HepG2 (cell line): ENCODE results near the gene BTBD7. TPM values are rescaled to one million over a fixed set of nuclear protein-coding genes. Genes with fewer than 3 reads are reported as not detected.

Experiments used
- ATAC-seq: fragments of 200-7000 bp; cut with Tn5 transposase; 3 replicates; pipeline ENCODE4 v1.9.1; 2020; ENCODE audit warnings: mild to moderate bottlenecking, moderate library complexity
- BruUV-seq: library from RNA; stranded (reverse); fragments of 400-500 nt; replicated peaks from 2 replicates; lab custom pipeline; 2021; lab: Mats Ljungman, UMichigan
- CTCF ChIA-PET: fragments of 300-600 bp; formaldehyde crosslinking; extraction: SDS; loops from one replicate; lab custom pipeline; 2021; ENCODE audit warnings: low total read pairs, inconsistent platforms, low intra/inter-chr PET ratio; lab: Yijun Ruan, JAX
- POLR2A ChIA-PET: fragments of 350-600 bp; sonication (Branson Sonifier 250); formaldehyde crosslinking; loops from one replicate; lab custom pipeline; 2020; ENCODE audit warnings: antibody characterized with exemption, inconsistent platforms; lab: Yijun Ruan, JAX
- DNase-seq: peaks from one replicate; pipeline ENCODE4 v3.0.0-alpha.2; 2015; ENCODE audit warnings: low spot score
- FAIRE-seq: peaks from 3 replicates; lab custom pipeline; 2011; peaks lifted over from hg19 to GRCh38; lab: Jason Lieb, UNC
- H2AFZ ChIP-seq: one replicate; pipeline ENCODE4 v1.6.1; 2011; ENCODE audit warnings: low read length, inconsistent platforms
- H3K27ac ChIP-seq: fragments of 300-600 bp; 3 replicates; pipeline ENCODE4 v1.8.0; 2011; ENCODE audit warnings: mixed run types, mild to moderate bottlenecking, mixed read lengths, low read length, inconsistent platforms; ENCODE audit not compliant: insufficient read depth; ENCODE audit errors: extremely low read length
- H3K27me3 ChIP-seq, 2 experiments: fragments of 200-600 bp in 1 of 2; 2 replicates in 1 of 2; 3 replicates in 1 of 2; pipeline versions ENCODE4 v1.6.0 to v1.8.0; 2011; ENCODE audit warnings: low read length in 2 of 2, mild to moderate bottlenecking in 2 of 2, moderate library complexity in 2 of 2, inconsistent platforms in 1 of 2; ENCODE audit not compliant: insufficient read depth in 2 of 2, control insufficient read depth in 1 of 2
- H3K36me3 ChIP-seq, 2 experiments: fragments of 200-600 bp in 1 of 2; replicated peaks in 1 of 2; 2 replicates in 1 of 2; 3 replicates in 1 of 2; pipeline versions ENCODE4 v1.5.1 to v1.8.0; 2011; ENCODE audit warnings: low read length in 2 of 2, inconsistent platforms in 1 of 2; ENCODE audit not compliant: insufficient read depth in 2 of 2, control insufficient read depth in 1 of 2
- H3K4me1 ChIP-seq: 2 replicates; pipeline ENCODE4 v1.5.1; 2012; ENCODE audit warnings: low read length, inconsistent platforms; ENCODE audit not compliant: insufficient read depth
- H3K4me2 ChIP-seq: 2 replicates; pipeline ENCODE4 v1.6.0; 2011; ENCODE audit warnings: low read depth, low read length, inconsistent platforms
- H3K4me3 ChIP-seq, 3 experiments: fragments of 200-600 bp in 1 of 3; sonication (generic), shearing (Covaris generic) in 1 of 3; replicated peaks in 1 of 3; 2 replicates each; pipeline ENCODE4 v1.5.1; 2011 to 2016; ENCODE audit warnings: low read length in 3 of 3, inconsistent platforms in 2 of 3, low read depth in 2 of 3, mild to moderate bottlenecking in 2 of 3, control low read depth in 1 of 3, mixed read lengths in 1 of 3; ENCODE audit not compliant: insufficient read depth in 1 of 3
- H3K79me2 ChIP-seq: one replicate; pipeline ENCODE4 v1.6.1; 2011; ENCODE audit warnings: low read length, inconsistent platforms; ENCODE audit not compliant: insufficient read depth
- H3K9ac ChIP-seq: 2 replicates; pipeline ENCODE4 v1.6.0; 2011; ENCODE audit warnings: mild to moderate bottlenecking, low read depth, low read length, inconsistent platforms; ENCODE audit not compliant: insufficient read depth
- H3K9me3 ChIP-seq: 2 replicates; pipeline ENCODE4 v1.5.1; 2012; ENCODE audit warnings: mild to moderate bottlenecking, low read length
- H4K20me1 ChIP-seq: 2 replicates; pipeline ENCODE4 v1.6.0; 2011; ENCODE audit warnings: inconsistent platforms, mild to moderate bottlenecking, low read length, moderate library complexity; ENCODE audit not compliant: insufficient read depth
- HDAC1 ChIP-seq: sonication (generic); formaldehyde crosslinking; IDR thresholded peaks from 2 replicates; pipeline ENCODE4 v1.5.1; 2020; ENCODE audit warnings: mild to moderate bottlenecking, missing genetic modification reagents
- KAT8 ChIP-seq: IDR thresholded peaks from 2 replicates; pipeline ENCODE4 v1.6.1; 2016; ENCODE audit warnings: missing genetic modification reagents, missing compliant biosample characterization
- MED8 ChIP-seq: sonication (generic); formaldehyde crosslinking; IDR thresholded peaks from 2 replicates; pipeline ENCODE4 v1.8.1; 2023; ENCODE audit warnings: mild to moderate bottlenecking, missing genetic modification reagents; ENCODE audit not compliant: insufficient replicate concordance
- POLR2A ChIP-seq, 2 experiments: IDR thresholded peaks; 2 replicates each; pipeline ENCODE4 v1.6.1; 2011; ENCODE audit warnings: low read depth in 2 of 2, low read length in 2 of 2, mild to moderate bottlenecking in 1 of 2, moderate library complexity in 1 of 2; ENCODE audit not compliant: insufficient read depth in 1 of 2
- SIN3A ChIP-seq: IDR thresholded peaks from 2 replicates; pipeline ENCODE4 v1.6.1; 2011; ENCODE audit warnings: low read depth, mild to moderate bottlenecking, control low read depth, low read length, borderline replicate concordance
- ZNF136 ChIP-seq: sonication (generic); formaldehyde crosslinking; IDR thresholded peaks from 2 replicates; pipeline ENCODE4 v1.8.1; 2022; ENCODE audit warnings: low read depth, mild to moderate bottlenecking, moderate library complexity, missing genetic modification reagents
- ZNF557 ChIP-seq: sonication (generic); formaldehyde crosslinking; IDR thresholded peaks from 2 replicates; pipeline ENCODE4 v1.4.0; 2020; ENCODE audit warnings: missing genetic modification reagents
- ZNF816 ChIP-seq: sonication (generic); formaldehyde crosslinking; IDR thresholded peaks from 2 replicates; pipeline ENCODE4 v1.8.0; 2022; ENCODE audit warnings: missing genetic modification reagents, mild to moderate bottlenecking, borderline replicate concordance
- WGBS: methylation state at CpG from one replicate; pipeline ENCODE4 v1.1.6; 2017; ENCODE audit warnings: low lambda C conversion rate; 5-methylcytosine and 5-hydroxymethylcytosine counted together
- in situ Hi-C: cut with HindIII; loops from 2 replicates; pipeline ENCODE4 v1.10.0; 2017; ENCODE audit warnings: low pct_unique_long_range_greater_than_20kb; ENCODE audit not compliant: extremely low pct_ligation_motif_present
- intact Hi-C: fragments of 100-400 bp; cut with micrococcal nuclease; formaldehyde crosslinking; loops from one replicate; pipeline ENCODE4 v1.10.0; 2022; ENCODE audit not compliant: unreplicated experiment
- polyA plus RNA-seq, 8 experiments: library from polyadenylated mRNA; depleted of rRNA in 3 of 8; stranded (reverse) in 7 of 8; unstranded in 1 of 8; fragments of >200 nt; fragmentation: Illumina TruSeq in 4 of 8; extraction: Trizol in 4 of 8; gene quantifications; 2 replicates each; pipeline versions ENCODE4 v1.2.1 to v1.2.3, GENCODE V29; 2011 to 2016; ENCODE audit warnings: low read depth in 4 of 8, missing spikeins in 1 of 8, mixed read lengths in 1 of 8; ENCODE audit not compliant: insufficient read depth in 1 of 8
- total RNA-seq, 5 experiments: library from RNA; depleted of rRNA; stranded (reverse); fragments of >200 nt; fragmentation: Illumina TruSeq; extraction: Trizol; gene quantifications; 2 replicates each; pipeline ENCODE4 v1.2.3, GENCODE V29; 2016; ENCODE audit warnings: low read depth in 1 of 5
- TF ChIP-seq, protein P1 (sequence below): sonication (generic); formaldehyde crosslinking; IDR thresholded peaks from 2 replicates; pipeline ENCODE4 v1.5.0; 2020; ENCODE audit warnings: mild to moderate bottlenecking, missing genetic modification reagents, borderline replicate concordance
- TF ChIP-seq, protein P2 (sequence below): sonication (generic); formaldehyde crosslinking; IDR thresholded peaks from 2 replicates; pipeline ENCODE4 v1.4.0; 2020; ENCODE audit warnings: missing genetic modification reagents, borderline replicate concordance
- TF ChIP-seq, protein P3 (sequence below): sonication (generic); formaldehyde crosslinking; IDR thresholded peaks from 2 replicates; pipeline ENCODE4 v1.4.0; 2020; ENCODE audit warnings: missing genetic modification reagents

Gene BTBD7
- total and polyA plus RNA-seq, 2 of the 13 experiments (the other 11 are each of a cell fraction or from before 2014, with no cell fraction given): 11.6 to 15.2 TPM

DNA sequence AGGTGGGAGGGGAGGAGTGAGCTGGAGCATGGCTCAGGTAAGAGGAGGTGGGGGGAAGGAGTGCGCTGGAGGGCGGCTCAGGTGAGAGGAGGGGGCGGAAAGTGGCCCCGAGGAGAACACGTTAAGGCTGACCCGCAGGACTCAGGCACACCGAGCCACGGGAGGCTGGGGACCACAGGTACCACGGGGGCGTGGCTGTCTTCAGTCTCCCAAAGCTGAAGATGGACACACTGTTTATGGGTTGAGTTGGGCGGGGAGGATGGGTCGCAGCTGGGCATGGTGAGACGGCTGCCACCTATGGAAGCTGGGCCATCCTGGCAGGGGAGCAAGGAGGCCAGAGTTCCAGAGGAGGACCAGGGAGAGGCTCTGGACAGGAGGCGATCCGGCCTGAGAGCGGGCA lies 102.3 kb downstream of the BTBD7 start:
- ATAC-seq: no peak
- H3K9ac ChIP-seq: no peak overlapping the region
- POLR2A ChIA-PET: no interaction called here

More for the DNA sequence above, 102.3 kb downstream of the BTBD7 start:
- Histone ChIP-seq H2AFZ (no peak overlapping the region), H3K27ac (no peak overlapping the region), H3K4me1 (peaks cover 14% of the 10 kb centered on the region; the same call in 1 of the 2 replicates), H3K36me3 (peaks cover 5 to 9% of the 10 kb centered on the region in 2 experiments), H4K20me1 (no peaks in the 10 kb centered on the region)
- intact Hi-C loops: no loop called here
- CTCF ChIA-PET: no interaction called here
- TF ChIP-seq, protein P1, sequence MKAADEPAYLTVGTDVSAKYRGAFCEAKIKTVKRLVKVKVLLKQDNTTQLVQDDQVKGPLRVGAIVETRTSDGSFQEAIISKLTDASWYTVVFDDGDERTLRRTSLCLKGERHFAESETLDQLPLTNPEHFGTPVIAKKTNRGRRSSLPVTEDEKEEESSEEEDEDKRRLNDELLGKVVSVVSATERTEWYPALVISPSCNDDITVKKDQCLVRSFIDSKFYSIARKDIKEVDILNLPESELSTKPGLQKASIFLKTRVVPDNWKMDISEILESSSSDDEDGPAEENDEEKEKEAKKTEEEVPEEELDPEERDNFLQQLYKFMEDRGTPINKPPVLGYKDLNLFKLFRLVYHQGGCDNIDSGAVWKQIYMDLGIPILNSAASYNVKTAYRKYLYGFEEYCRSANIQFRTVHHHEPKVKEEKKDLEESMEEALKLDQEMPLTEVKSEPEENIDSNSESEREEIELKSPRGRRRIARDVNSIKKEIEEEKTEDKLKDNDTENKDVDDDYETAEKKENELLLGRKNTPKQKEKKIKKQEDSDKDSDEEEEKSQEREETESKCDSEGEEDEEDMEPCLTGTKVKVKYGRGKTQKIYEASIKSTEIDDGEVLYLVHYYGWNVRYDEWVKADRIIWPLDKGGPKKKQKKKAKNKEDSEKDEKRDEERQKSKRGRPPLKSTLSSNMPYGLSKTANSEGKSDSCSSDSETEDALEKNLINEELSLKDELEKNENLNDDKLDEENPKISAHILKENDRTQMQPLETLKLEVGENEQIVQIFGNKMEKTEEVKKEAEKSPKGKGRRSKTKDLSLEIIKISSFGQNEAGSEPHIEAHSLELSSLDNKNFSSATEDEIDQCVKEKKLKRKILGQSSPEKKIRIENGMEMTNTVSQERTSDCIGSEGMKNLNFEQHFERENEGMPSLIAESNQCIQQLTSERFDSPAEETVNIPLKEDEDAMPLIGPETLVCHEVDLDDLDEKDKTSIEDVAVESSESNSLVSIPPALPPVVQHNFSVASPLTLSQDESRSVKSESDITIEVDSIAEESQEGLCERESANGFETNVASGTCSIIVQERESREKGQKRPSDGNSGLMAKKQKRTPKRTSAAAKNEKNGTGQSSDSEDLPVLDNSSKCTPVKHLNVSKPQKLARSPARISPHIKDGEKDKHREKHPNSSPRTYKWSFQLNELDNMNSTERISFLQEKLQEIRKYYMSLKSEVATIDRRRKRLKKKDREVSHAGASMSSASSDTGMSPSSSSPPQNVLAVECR (CRISPR knock-in tag): no peak
- TF ChIP-seq ZNF557 (no peak), ZNF816 (CRISPR knock-in tag) (no peak), SIN3A (no peak), HDAC1 (CRISPR knock-in tag) (no peak), KAT8 (no peak), MED8 (CRISPR knock-in tag) (no peak), POLR2A (IDR thresholded peaks at IDR 0.05; ENCODE audit: insufficient read depth in 1 of 2, low read depth in 2 of 2, low read length in 2 of 2) (no peak), ZNF136 (no peak)
- TF ChIP-seq, protein P2, sequence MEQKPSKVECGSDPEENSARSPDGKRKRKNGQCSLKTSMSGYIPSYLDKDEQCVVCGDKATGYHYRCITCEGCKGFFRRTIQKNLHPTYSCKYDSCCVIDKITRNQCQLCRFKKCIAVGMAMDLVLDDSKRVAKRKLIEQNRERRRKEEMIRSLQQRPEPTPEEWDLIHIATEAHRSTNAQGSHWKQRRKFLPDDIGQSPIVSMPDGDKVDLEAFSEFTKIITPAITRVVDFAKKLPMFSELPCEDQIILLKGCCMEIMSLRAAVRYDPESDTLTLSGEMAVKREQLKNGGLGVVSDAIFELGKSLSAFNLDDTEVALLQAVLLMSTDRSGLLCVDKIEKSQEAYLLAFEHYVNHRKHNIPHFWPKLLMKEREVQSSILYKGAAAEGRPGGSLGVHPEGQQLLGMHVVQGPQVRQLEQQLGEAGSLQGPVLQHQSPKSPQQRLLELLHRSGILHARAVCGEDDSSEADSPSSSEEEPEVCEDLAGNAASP (CRISPR knock-in tag): no peak
- TF ChIP-seq, protein P3, sequence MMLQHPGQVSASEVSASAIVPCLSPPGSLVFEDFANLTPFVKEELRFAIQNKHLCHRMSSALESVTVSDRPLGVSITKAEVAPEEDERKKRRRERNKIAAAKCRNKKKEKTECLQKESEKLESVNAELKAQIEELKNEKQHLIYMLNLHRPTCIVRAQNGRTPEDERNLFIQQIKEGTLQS (CRISPR knock-in tag): no peak
- TF ChIP-seq, all 625 proteins: peak for 0
- DNase-seq (no peak), FAIRE-seq (no peak)
- H3K4me2 ChIP-seq: no peak overlapping the region
- no peaks in the 10 kb centered on the region for H3K27me3 ChIP-seq
- 93% methylated on average over 12 of the region's 16 CpGs for WGBS
- no TSS peak for BruUV-seq
- no peaks in the 10 kb centered on the region for H3K9me3 ChIP-seq
- in situ Hi-C loops: loop anchor here (10.0 kb wide), 1 partner anchor 314 kb away; no protein-coding TSS in a partner anchor
- H3K4me3 ChIP-seq: no peak overlapping the region
- no peaks in the 10 kb centered on the region for H3K79me2 ChIP-seq
